ENCODE results near the gene FBXO41.

DNA sequence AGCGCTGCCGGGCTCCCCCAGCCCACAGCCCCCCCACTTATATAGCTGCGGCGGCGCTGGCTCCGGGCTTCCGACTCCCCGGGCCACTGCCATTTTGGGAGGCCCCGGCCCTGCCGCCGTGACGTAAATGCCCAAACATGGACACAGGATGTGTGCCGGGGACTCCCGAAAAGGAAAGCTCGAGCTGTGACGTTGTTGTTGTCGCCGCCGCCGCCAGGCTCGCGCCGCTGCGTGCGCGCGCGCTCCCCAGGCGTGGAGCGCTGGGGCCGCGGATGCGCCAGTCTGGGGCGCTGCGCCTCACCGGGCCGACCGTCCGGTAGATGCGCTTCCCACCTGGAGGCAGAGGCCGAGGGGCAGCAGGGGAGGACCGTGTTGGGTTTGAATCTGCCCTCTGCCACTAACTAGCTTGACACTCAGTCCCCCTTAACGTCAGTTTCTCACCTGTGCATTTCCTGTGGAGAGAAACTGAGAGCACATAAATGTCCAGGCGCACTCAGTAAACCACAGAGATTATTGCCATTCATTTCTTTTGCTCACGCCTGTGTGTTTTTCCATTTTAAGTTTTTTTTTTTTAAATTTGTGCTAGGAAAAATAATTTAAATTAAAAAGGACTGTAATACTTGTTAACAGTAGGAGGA is 9.4 kb upstream of the FBXO41 start, which contains the start of gene EGR4:
- no peak for TF ChIP-seq POLR2A (IDR thresholded peaks at IDR 0.05)
- TF ChIP-seq, protein P1, sequence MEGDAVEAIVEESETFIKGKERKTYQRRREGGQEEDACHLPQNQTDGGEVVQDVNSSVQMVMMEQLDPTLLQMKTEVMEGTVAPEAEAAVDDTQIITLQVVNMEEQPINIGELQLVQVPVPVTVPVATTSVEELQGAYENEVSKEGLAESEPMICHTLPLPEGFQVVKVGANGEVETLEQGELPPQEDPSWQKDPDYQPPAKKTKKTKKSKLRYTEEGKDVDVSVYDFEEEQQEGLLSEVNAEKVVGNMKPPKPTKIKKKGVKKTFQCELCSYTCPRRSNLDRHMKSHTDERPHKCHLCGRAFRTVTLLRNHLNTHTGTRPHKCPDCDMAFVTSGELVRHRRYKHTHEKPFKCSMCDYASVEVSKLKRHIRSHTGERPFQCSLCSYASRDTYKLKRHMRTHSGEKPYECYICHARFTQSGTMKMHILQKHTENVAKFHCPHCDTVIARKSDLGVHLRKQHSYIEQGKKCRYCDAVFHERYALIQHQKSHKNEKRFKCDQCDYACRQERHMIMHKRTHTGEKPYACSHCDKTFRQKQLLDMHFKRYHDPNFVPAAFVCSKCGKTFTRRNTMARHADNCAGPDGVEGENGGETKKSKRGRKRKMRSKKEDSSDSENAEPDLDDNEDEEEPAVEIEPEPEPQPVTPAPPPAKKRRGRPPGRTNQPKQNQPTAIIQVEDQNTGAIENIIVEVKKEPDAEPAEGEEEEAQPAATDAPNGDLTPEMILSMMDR (IDR thresholded peaks at IDR 0.05), result no peak

Measured in suprapubic skin (tissue), 3 donors.